ENCODE data around the gene NTM.

GRCh38 chr11:131572423-131572822 lies 202.0 kb downstream of the NTM start:
- TF ChIP-seq CTCF (conservative IDR thresholded peaks at IDR 0.05 in 1 of 2, IDR thresholded peaks at IDR 0.05 in 1 of 2; ENCODE audit: low read depth in 1 of 2, low read length in 2 of 2) (no peak), EZH2 (IDR thresholded peaks at IDR 0.05; ENCODE audit: low read length, missing control alignments) (no peak)
